ENCODE measurements around the gene MYNN.

Gene MYNN

GRCh38 chr3:169777822-169778221 is 4.6 kb downstream of the MYNN start:
- no peak for DNase-seq (ENCODE audit: low read depth in 2 of 2)

DNA sequence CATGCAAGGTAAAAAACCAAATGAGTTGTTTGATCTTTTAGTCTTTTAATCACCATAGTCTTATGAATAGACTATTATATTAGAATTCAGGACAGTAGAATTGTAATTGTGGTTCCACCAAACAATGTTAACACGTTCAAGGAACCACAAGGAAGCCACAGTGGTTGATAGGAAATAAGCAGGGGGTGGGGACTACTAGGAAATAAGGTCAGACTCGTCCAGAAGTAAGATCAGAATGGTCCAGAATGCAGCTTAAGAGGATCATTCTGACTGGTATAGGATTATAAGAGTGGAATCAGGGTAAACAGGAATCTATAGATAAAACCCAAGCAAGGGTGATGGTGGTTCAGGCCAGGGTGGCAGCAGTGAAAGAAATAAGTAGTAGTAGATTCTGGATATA is 7.5 kb downstream of the MYNN start:
- no peak for DNase-seq (ENCODE audit: low read depth in 2 of 2)

DNA sequence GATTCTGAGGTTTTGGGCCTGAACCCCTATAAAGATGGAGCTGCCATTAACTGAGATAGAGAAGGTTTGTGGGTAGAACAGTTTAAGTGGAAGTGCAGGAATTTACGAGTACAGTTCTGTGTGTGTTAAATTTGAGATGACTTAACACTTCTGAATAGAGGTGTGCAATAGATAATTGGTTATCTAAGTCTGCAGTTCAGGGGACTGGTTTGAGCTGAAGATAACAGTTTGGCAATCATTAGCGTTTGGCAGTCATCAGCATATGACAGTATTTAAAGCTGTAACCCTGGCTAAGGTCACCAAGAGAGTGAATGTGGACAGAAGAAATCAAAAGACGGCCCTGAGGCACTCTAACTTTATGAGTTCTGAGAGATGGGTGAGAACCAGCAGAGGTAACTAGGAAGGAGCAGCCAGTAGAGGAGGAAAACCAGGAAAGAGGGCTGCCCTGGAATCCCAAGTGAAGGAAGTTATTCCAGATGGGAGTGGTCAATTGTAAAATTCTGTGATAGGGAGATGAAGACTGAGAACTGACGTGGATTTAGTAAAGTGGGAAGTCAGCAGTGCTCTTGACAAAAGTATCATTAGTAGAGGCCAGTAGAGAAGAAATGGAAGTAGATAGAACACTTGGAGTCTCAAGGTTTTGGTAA is 8.1 kb downstream of the MYNN start:
- DNase-seq (ENCODE audit: low read depth in 2 of 2): no peak

- DNase-seq (ENCODE audit: low read depth in 2 of 2): no peak
Measured at GRCh38 chr3:169787120-169787519, 13.9 kb downstream of the MYNN start.

DNA sequence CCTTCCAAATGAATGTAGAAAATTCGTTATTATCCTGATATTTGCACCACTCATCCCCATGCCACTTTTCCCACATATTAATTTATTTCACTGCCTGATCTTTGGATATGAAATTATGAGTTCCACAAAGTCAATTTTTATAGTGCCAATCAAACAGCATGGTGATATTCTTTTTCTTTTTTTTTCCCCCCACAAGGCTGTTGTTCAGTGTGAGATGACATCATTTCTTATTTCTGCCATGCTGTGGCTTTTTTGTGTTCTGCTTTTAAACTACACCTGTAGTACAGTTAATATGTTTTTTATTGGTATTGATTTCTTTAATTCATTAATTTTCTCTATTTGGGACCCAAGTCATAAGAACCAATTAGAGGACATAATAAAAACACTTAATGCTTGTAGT is 14.6 kb downstream of the MYNN start:
- DNase-seq (ENCODE audit: low read depth in 2 of 2): no peak

DNA sequence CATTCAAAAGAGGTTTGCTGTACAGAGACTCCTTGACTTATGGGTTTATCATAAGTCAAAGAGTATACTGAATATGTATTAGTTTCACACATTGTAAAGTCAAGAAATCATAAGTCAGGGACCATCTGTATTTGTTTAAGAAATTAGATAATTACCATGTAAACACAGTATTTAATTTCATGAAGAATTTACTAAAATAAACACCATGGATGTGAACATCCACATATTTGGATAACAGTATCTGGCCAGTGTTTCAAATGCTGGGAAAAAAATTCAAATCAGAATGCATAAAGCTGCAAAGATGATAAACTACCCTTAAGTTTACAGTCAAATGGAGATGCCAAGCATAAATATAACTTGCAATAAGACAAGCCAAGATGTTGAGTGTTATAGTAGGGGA is 17.0 kb downstream of the MYNN start:
- DNase-seq (ENCODE audit: low read depth in 2 of 2): no peak

- DNase-seq (ENCODE audit: low read depth in 2 of 2): no peak
Measured at GRCh38 chr3:169790687-169791429, 17.7 kb downstream of the MYNN start.

DNA sequence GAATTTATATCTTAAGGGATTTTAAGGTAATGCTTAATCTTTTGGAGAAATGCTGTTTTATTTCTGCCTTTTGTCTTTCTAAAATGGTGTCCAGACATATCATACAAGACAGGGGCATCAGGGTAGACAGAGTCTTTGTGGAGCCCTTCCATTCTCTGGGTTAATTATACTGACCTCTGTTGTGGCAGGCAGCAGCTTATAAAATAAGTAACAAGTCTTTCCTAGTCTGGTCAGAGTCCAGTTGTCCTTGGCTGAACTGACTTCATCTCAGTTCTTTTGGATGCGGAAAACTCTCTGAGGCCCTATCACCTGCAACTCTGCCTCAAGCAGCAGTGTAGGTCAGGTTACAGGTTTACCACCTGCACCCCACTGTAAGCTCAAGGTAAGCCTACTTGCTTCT is 19.2 kb downstream of the MYNN start:
- no peak for DNase-seq (ENCODE audit: low read depth in 2 of 2)

DNA sequence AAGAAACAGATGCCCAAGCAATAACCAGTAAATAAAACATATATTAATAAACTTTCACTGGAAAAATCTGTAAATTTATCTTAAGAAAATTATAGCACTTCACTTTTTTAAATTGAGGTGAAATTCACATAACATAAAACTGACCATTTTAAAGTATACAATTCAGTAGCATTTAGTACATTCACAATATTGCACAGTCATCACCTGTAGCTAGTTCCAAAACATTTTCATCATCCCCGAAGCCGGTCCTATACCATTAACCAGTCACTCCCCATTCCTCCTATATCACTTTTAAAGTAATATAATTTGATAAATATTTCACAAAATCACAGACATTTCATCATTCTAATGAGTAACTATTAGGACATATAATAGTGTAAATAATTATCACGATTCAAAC is 31.5 kb downstream of the MYNN start:
- DNase-seq (ENCODE audit: low read depth in 2 of 2): no peak

GRCh38 chr3:169809230-169809795 is 36.1 kb downstream of the MYNN start:
- no peak for DNase-seq (ENCODE audit: low read depth in 2 of 2)

- DNase-seq (ENCODE audit: low read depth in 2 of 2): peak in 1 of 2 donors; percentile 5
Measured at GRCh38 chr3:169811631-169812331, 38.6 kb downstream of the MYNN start.

- peak; percentile 73 for DNase-seq (ENCODE audit: low read depth in 2 of 2)
Measured at GRCh38 chr3:169812332-169813235, 39.4 kb downstream of the MYNN start, which contains the start of the genes LRRC34 and LRRIQ4. Gene LRRC34, minus strand, starts transcription at chr3:169812904. Its CDS starts 356 bp downstream, at chr3:169812548. Gene LRRIQ4, plus strand, starts transcription at chr3:169812870. Its CDS starts 9,052 bp downstream, at chr3:169821922.

DNA sequence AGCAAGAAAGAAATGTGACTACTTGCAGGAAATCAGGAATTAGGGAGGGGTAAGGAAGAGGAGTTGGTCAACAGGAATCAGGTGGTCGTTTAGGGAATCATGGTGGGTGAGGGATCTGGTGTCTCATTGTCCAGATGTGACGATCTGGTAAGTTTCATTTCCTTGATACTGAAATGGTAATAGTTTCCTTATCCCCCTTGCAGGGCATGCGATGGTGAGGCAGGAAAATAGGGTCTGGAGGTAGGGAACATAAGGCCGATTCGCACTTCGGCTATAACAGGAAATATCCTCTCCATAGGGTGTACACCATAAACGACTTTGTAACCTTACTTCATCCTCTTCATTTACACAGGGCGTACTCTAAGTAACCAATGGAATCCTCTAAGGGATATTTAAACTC is 40.1 kb downstream of the MYNN start:
- DNase-seq (ENCODE audit: low read depth in 2 of 2): no peak

DNA sequence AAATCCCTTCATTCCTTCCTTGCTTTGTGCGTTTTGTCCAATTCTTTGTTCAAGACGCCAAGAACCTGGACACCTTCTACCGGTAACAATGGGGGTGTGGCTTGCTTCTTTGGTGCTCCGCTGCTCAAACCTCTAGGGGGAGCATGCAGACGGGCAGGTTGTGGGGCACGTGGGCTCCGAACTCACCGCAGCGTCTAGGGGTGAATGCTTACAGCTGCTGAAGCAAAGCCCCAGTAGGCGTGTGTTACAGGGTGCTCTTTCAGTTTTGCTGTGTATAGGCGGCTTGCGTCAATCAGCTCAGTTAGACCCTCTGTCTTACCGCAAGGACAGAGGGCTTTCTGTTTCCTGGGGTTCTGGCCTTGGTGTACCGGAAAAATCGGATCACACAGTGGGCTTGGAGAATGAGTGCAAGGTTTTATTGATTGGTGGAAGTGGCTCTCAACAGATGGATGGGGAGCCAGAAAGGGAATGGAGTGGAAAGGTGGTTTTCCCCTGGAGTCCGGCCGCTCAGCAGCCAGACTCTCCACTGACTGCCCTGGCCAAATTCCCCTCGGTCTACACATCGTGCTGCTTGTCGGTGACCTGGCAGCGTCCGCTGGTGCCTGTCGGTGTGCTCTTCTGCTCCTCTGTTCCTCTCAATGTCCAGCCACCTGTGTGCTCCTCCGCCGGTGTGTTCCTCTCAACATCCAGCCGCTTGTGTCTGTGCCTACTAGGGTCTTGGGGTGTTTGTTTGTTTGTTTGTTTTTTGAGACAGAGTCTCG is 40.7 kb downstream of the MYNN start:
- peak; percentile 62 to 68 for DNase-seq (ENCODE audit: low read depth in 2 of 2)

- DNase-seq (ENCODE audit: low read depth in 2 of 2): no peak
Measured at GRCh38 chr3:169815590-169816150, 42.5 kb downstream of the MYNN start.

- no peak for DNase-seq (ENCODE audit: low read depth in 2 of 2)
Measured at GRCh38 chr3:169818316-169818715, 45.1 kb downstream of the MYNN start.

DNA sequence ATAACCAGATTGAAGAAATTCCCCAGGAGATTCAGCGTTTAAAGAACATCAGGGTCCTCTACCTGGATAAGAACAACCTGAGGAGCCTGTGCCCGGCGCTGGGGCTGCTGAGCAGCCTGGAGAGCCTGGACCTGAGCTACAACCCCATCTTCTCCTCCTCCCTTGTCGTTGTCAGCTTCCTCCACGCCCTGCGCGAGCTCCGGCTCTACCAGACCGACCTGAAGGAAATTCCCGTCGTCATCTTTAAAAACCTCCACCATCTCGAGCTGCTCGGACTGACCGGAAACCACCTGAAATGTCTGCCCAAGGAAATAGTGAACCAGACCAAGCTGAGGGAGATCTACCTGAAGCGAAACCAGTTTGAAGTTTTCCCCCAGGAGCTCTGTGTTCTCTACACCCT is 48.9 kb downstream of the MYNN start:
- DNase-seq (ENCODE audit: low read depth in 2 of 2): no peak

DNA sequence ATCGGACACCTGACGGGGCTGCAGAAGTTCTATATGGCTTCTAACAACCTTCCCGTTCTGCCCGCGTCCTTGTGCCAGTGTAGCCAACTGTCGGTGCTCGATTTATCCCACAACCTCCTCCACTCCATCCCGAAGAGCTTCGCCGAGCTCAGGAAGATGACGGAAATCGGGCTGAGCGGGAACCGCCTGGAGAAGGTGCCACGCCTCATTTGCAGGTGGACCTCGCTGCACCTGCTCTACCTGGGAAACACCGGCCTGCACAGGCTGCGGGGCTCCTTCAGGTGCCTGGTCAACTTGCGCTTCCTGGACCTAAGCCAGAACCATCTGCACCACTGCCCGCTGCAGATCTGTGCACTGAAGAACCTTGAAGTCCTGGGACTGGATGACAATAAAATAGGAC is 49.3 kb downstream of the MYNN start:
- DNase-seq (ENCODE audit: low read depth in 2 of 2): no peak

- DNase-seq (ENCODE audit: low read depth in 2 of 2): no peak
Measured at GRCh38 chr3:169822983-169823382, 49.8 kb downstream of the MYNN start.

DNA sequence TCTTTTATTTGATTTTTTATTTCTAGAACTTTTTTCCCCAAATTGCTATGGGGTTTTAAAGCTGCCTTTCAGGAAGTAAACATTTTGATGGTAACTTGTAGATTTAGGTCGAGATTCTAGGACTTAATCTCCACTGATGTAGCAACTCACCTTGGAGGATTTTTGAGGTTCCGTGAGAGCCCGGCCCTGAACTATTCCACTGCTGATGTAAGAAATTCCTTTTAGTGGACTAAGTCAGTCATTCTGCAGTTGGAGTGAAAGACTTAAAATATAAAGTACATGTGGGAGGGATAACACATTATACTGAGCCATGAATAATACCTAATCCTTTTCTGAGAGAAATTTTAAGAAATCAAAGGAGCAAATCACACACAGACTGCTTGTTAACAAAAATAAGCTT is 52.1 kb downstream of the MYNN start:
- DNase-seq (ENCODE audit: low read depth in 2 of 2): no peak
